T-helper 9 cell (primary cell): ENCODE results near the gene SCARF2.
"Not testable (repeated sequence)": the region's sequence is repeated elsewhere in the genome, so short reads cannot be mapped to it uniquely, and the experiment has no call there.

Source experiments
- DNase-seq: peaks from one replicate; pipeline ENCODE4 v3.0.0-alpha.2; 2020

Gene SCARF2

DNA sequence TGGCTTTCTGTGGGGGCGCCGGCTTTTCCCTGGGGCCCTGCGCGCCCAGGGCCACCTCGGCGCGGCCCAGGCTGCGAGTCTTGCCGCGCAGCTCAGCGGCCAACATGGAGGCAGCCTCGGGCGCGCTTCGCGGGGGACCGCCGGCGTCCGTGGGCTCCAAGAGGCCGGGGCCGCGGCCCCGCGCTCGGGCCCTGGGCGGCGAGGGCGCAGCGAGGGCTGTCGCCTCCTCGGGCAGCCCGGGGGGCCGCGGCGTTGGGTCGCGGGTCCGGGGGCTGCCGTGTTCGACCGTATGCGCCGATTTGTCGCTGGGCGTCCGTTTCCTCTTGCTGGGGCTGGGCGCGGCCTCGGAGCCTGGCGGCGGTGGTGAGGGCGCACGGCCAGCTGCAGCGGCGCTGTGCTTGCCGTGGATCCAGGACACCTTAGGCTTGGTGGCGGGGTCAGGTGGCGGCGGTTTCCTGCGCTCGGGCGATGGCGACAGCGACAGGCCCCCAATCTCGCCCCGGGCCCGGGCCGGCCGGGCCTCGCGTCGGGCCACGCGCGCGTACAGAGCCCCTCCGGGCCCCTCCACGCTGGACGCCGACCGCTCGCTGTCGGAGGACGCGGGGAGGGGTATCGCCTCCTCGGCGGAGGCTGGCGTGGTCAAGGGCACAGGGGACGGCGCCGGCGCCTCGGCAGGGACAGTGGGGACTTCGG, 11.9 kb downstream of the SCARF2 start:
- DNase-seq = no peak

GRCh38 chr22:20424932-20425565, 12.6 kb downstream of the SCARF2 start:
- no peak for DNase-seq

DNA sequence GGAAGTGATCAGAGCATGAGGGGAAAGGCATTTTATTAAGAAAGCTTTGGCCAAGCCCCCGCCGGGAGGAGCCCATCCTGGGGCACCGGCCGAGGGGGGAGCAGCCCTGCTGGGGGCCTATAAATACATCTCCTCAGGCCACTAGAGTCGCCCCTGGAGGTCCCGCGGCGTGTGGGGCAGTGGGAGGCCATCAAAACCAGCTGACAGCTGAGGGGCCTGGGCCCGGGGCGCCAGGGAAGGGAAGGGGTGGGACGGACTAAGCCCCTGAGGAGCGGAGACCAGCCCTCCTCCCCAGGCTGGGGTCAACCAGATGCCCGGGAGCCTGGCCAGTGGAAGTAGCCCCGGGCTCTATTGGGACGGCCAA, 13.1 kb downstream of the SCARF2 start:
- DNase-seq = no peak

DNA sequence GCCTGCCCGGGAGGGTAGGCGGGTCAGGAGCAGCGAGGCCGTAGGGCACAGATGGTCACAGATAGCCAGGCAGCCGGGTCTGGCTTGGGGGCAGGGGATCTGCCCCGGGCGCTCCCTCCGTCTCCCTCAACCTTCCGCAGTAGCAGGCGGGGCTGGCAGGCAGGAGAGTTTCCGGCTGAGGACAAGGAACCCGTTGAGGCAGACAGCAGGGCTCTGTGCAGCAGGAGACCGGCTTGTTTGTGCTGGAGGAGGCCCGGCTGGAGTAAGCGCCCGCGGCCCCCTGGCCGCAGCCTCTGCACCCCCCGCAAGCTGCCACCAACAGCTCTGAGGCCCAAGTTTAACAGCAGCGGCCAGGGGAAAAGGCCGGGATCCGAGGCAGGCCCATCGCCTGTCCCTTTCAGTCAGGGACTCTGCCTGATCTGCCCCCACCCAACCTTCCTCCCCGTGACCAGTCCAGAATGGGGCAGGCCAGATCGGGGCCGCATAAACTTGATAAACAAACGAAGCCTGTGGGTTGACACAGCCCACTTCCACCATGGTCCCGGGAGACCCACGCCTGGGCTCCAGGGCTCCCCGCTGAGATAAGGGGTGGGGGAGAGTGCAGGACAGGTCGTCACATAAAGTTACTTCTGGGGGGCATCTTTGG, 13.6 kb downstream of the SCARF2 start:
- DNase-seq = no peak

DNA sequence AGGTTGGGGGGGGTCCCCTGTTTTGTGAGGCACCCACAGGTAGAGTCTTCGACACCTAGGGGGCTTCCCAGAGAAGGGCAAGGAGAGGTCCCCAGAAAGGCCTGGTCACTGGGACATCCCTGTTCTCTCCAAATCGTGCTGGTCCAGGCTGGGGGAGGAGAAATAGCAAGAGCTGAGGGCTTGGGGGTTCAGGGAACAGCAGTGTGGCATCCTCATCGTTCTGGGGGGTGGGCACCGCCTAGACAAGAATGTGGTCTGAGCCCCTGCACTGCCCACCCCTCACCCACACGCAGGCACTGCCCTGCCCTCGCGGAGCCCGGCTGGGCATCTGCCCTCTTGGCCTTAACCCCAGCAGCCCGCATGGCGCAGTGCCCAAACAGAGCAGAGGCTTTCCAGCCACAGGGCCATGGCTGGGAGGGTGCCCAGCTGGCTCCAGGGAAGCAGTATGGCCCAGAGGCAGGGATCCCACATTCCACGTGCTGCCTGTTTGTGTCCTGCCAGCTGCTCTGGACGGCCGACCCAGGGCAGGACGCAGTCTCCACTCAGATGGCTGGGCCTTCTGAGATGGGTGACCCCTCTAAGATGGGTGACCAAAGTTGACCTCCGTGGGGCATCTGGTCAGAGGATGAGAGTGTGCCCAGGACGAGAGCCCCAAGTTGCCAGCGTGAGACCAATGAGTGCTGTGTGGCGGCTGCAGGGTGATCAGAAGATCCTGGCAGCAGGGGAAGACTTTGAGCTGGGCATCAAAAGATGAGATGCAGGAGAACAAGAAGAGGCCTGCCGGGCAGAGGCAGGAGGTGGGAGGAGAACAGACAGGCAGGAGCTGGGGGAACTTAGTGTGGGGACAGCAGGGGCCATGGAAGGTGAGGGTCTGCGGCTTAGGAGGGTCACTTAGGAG, 14.4 kb downstream of the SCARF2 start:
- DNase-seq = no peak

DNA sequence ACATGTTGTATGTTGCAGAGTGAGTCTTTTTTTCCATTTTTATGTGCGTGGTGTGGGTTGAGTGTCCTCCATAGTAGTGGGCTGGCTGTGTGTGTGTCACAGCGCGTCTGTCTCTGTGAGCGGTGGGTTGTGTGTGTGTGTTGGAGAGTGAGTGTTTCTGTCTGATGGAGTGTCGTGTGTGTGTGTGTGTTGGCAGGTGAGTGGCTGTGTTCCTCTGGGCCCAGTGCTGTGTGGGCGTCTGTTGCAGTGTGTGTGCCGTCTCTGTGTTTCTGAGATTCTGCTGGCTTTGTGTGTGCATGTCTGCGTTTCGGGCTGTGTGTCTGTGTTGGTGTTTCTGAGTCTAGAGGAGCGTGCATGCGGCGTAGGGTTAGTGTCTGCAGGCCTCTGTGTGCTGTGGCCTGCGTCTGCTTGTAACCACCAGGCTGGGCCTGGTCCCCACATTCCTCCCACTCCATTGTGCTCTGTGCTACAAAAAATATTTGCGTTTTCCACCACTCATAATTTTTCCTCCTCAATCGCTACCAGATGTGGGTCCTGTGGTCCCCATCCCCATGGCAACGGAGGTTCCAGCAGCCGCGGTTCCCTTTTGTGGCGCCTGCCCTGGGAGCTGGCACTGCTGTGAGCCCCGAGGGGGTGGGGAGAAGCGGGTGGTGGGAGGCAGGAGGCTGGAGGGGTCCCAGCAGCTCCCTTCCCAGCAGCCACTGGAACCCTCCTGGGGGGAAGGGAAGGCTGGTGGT, 15.2 kb downstream of the SCARF2 start:
- no peak for DNase-seq

GRCh38 chr22:20421507-20421874, 16.1 kb downstream of the SCARF2 start:
- DNase-seq = no peak

GRCh38 chr22:20420157-20420842, 17.3 kb downstream of the SCARF2 start:
- DNase-seq = no peak

DNA sequence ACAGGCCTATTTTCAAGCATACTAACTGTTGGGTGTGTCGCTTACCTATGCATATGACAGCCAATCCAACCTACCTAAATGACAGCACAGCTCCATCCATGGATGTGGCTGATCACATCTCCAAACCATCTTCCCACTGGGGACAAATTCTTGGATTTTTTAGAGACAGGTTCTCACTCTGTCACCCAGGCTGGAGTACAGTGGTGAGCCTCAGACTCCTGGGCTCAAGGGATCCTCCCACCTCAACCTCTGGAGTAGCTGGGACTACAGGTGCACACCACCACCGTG, 18.0 kb downstream of the SCARF2 start:
- DNase-seq = no peak

DNA sequence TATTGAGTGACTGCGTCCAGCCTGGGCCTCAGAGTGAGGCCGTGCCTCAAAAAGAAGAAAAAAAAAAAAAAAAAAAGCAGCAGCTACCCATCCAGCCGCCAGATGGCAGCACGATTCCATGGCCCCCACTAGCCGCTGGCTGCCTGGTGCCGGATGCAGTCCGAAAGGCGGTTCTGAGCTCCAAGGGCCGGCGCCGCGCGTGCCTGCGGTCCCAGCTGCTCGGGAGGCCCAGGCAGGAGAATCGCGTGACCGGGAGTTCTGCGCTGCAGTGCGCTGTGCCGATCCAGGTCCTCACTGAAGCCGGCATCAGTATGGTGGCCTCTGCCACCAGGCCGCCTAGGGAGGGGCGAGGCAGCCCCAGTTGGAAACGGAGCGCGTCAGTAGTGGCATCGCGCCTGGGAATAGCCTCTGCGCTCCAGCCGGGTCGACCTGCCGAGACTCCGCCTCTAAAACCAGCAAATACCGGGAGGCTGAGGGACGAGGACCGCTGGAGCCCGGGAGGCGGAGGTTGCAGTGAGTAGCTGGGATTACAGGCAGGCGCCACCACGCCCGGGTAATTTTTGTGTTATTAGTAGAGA, 19.3 kb downstream of the SCARF2 start:
- peak; percentile 64 for DNase-seq

- DNase-seq = not testable (repeated sequence)
Measured at GRCh38 chr22:20415699-20416098, 21.9 kb downstream of the SCARF2 start.

- not testable (repeated sequence) for DNase-seq
Measured at GRCh38 chr22:20415241-20415640, 22.4 kb downstream of the SCARF2 start.

GRCh38 chr22:20414450-20414849, 23.2 kb downstream of the SCARF2 start:
- DNase-seq = no peak

GRCh38 chr22:20414059-20414440, 23.6 kb downstream of the SCARF2 start:
- DNase-seq = no peak

DNA sequence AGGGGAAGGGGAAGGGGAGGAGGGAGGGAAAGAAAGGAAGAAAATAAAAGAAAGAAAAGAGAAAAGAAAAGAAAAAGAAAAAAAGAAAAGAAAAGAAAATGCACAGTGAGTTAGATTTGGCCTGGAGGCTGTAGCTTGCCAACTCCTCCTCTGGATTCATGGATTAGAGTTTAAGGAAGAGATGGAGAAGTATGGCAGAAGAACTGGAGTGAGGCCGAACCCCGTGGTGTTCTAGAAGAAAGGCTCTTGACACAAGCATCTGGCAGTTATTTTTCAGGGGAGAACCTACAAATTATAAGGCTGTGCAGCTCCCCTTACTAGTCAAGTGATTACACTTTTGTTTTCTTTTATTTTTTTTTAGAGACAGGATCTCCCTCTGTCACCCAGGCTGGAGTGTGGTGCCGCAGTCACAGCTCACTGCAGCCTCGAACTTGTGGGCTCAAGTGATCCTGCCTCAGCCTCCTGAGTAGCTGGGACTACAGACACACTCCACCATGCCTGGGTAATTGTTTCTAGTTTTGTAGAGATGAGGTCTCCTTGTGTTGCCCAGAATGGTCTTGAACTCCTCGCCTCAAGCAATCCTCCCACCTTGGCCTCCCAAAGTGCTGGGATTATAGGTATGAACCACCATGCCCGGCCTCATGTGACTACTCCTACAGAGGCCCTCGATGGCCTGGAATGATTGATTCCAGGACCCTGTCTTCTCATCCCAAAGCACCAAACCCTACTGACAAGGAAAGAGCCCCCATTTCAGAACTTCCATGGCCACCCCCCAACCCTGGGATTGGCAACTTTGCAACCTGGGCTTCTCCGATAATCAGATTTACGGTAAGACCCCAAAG, 24.2 kb downstream of the SCARF2 start:
- DNase-seq = no peak

- no peak for DNase-seq
Measured at GRCh38 chr22:20412474-20413216, 25.0 kb downstream of the SCARF2 start.

DNA sequence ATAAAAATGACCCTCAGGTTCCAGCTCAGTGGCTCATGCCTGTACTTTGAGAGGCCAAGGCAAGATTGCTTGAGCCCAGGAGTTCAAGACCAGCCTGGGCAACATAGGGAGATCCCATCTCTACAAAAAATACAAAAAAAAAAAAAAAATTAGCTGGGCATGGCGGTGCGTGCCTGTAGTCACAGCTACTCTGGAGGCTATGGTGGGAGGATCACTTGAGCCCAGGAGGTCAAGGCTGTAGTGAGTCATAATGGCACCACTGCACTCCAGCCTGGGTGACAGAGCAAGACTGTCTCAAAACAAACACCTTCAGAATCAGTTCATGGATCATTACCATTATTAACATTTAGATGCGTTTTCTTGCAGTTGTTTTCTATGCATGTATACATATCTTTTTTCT, 28.2 kb downstream of the SCARF2 start:
- DNase-seq = not testable (repeated sequence)

DNA sequence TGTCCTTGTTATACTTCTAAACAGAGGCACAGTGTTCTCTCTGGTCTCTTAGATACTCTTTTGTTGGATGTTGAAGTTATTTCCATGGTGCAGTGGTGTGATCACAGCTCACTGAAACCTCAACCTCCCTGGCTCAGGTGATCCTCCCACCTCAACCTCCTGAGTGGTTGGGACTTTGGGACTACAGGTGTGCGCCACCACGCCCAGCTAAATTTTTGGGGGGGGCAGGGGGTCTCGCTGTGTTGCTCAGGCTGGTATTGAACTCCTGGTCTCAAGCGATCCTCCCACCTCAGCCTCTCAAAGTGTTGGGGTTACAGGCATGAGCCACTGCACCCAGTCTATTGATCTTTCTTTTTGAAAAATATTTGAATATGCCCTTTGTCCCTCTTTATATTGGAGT, 28.7 kb downstream of the SCARF2 start:
- no peak for DNase-seq

GRCh38 chr22:20407829-20408228, 29.8 kb downstream of the SCARF2 start:
- DNase-seq = no peak
